GF-D8 (cell line): Measurements from ENCODE around the gene UNG.

ENCODE experiments used
- DNase-seq: peaks from one replicate; lab custom pipeline; 2025; lab: John Stamatoyannopoulos, UW

The UNG gene

DNA sequence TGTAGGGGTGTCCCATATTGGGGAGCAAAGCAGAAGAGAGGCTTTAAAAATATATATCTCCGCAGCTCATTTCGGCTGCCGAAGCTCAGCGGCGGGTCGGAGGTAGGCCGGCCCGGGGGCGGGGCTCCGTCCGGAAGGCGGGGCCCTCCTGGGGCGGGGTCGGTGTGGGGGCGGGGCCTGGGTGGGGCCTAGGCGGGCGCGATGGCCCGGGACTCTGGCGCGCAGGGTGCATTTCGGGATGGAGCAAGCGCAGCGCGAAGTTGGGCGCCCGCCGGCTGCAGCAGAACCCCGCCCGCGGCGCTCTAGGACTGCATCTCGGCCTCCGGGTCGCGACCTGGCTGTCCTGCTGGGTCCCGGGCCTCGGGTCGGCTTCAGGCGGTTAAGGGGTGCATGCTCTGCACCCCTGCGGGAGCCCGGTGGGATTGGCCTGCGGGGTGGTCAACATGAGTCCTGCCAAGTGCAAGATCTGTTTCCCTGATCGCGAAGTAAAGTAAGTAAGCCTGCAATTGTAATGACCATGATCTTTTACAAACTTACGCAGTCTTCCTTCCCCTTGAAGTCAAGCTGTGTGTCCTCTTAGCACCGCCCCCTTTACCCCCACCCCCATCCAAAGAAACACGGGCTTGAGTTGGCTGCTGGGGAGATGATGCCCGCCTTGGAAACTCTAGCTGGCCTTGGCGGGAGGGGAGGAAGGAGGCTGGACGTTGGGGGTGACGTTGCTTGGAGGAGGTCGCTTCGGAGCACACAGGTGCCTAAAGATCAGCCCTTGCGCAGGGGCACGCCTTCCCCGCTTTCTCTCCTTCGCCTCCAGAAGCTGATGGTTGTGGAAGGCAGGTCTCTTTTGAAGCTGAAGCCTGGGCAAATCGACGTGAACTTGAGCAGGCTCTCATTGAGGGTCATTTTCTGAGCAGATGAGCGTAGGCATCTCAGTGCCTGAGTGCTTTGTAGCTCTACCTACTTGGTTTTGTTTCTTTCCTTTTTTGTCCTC lies 57.3 kb downstream of the UNG start:
- peak; percentile 64 for DNase-seq

DNA sequence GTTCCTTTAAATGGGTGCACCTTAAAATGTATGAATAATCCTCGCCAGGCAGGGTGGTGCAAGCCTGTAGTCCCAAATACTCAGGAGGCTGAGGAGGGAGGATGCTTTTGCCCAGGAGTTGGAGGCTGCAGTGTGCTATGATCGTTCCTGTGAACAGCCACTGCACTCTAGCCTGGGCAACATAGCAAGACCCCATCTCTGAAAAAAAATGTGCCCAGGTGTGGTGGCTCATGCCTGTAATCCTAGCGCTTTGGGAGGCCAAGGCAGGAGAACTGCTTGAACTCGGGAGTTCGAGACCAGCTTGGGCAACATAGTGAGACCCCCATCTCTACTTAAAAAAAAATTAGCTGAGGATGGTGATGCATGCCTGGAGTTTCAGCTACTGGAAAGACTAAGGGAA lies 58.6 kb downstream of the UNG start:
- no peak for DNase-seq

GRCh38 chr12:109156586-109156985 lies 59.2 kb downstream of the UNG start:
- DNase-seq = no peak

GRCh38 chr12:109157986-109158385 lies 60.6 kb downstream of the UNG start:
- DNase-seq = no peak

- DNase-seq = no peak
Measured at GRCh38 chr12:109160433-109160832, 63.0 kb downstream of the UNG start.
